Ectodermal cell (in vitro differentiated cells): ENCODE results near the gene CC2D2B.
"Not testable (repeated sequence)": the region's sequence is repeated elsewhere in the genome, so short reads cannot be mapped to it uniquely, and the experiment has no call there.

ENCODE experiments used
- H3K27ac ChIP-seq: 2 replicates; pipeline ENCODE4 v1.7.0; 2013; ENCODE audit warnings: mild to moderate bottlenecking, low read depth, low read length; ENCODE audit not compliant: insufficient read depth, poor library complexity, severe bottlenecking
- H3K27me3 ChIP-seq: 2 replicates; pipeline ENCODE4 v1.7.0; 2013; ENCODE audit warnings: mild to moderate bottlenecking, low read length; ENCODE audit not compliant: insufficient read depth, control insufficient read depth, poor library complexity, severe bottlenecking
- H3K36me3 ChIP-seq: one replicate; pipeline ENCODE4 v1.7.0; 2013; ENCODE audit warnings: low read length; ENCODE audit not compliant: control insufficient read depth, insufficient read depth
- H3K4me1 ChIP-seq: one replicate; pipeline ENCODE4 v1.7.0; 2013; ENCODE audit warnings: low read length; ENCODE audit not compliant: control insufficient read depth, insufficient read depth
- H3K4me3 ChIP-seq: 2 replicates; pipeline ENCODE4 v1.7.0; 2013; ENCODE audit warnings: low read depth, low read length, control low read depth; ENCODE audit not compliant: insufficient read depth
- H3K9me3 ChIP-seq: 2 replicates; pipeline ENCODE4 v1.7.0; 2013; ENCODE audit warnings: mild to moderate bottlenecking, low read length, moderate library complexity; ENCODE audit not compliant: control insufficient read depth
- WGBS, 2 experiments: methylation state at CpG; one replicate each; pipeline ENCODE4 v1.1.7; 2013; ENCODE audit warnings: missing lambda C conversion rate in 2 of 2; 5-methylcytosine and 5-hydroxymethylcytosine counted together

The CC2D2B gene

DNA sequence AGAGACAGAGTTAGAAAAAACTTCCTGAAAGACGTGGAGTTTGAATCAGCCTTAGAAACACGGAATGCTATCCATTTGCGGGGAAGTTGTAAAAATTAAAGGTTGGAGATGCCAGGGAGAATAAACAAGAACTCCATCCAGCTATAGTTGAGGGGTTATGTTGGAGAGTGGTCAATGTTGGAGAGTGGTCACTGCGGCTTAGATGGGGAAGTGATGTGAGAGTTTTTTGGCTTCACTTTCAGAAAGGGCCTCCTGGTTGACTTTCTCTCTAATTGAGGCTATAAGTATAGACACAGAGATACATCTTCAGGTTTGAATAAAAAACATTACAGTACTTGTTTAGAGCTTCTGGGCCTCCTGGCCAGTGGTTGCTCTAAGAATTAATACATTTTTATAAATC, 675 bp downstream of the CC2D2B start:
- Histone ChIP-seq H3K4me3 (no peak overlapping the region), H3K9me3 (no peaks in the 10 kb centered on the region), H3K27ac (no peak overlapping the region)

DNA sequence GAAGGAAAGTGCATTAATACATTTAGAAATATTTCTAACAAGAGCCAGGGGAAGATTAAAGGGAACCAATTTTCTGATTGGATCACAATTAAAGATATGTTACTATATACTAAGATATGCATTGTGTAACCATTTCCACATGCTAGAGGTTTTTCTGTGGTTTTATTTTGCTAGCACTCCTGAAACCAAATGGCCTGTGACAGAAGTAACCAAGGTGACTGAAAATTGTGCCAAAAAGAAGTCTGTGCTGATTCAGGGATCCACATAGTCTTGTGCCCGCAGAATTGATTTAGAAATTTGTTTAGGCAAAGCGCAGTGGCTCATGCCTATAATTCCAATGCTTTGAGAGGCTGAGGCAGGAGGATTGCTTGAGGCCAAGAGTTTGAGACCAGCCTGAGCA, 1.8 kb downstream of the CC2D2B start:
- Histone ChIP-seq H3K27ac (no peak overlapping the region), H3K9me3 (no peaks in the 10 kb centered on the region), H3K4me3 (no peak overlapping the region), H3K4me1 (no peaks in the 10 kb centered on the region), H3K27me3 (peaks cover 3% of the 10 kb centered on the region), H3K36me3 (no peaks in the 10 kb centered on the region)
- WGBS, 2 experiments = 92 to 96% methylated on average over 2 of the region's 2 CpGs

More for the DNA sequence above, 675 bp downstream of the CC2D2B start:
- no peaks in the 10 kb centered on the region for H3K4me1 ChIP-seq
- H3K36me3 ChIP-seq = no peaks in the 10 kb centered on the region
- peaks cover 3% of the 10 kb centered on the region for H3K27me3 ChIP-seq
- WGBS, 2 experiments = 60 to 67% methylated on average over 4 of the region's 4 CpGs

DNA sequence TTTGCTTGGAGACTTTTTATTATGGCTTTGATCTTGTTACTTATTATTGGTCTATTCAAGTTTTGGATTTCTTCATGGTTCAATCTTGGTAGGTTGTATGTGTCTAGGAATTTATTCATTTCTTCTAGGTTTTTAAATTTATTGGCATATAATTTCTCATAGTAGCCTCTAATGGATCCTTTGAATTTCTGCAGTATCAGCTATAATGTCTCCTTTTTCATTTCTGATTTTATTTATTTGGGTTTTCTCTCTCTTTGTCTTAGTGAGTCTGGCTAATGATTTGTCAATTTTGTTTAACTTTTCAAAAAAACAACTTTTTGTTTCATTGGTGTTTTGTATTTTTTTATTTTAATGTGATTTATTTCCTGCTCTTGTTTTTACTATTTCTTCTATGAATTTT, 8.3 kb downstream of the CC2D2B start:
- H3K27me3 ChIP-seq, H3K27ac ChIP-seq, H3K36me3 ChIP-seq: not testable (repeated sequence)

DNA sequence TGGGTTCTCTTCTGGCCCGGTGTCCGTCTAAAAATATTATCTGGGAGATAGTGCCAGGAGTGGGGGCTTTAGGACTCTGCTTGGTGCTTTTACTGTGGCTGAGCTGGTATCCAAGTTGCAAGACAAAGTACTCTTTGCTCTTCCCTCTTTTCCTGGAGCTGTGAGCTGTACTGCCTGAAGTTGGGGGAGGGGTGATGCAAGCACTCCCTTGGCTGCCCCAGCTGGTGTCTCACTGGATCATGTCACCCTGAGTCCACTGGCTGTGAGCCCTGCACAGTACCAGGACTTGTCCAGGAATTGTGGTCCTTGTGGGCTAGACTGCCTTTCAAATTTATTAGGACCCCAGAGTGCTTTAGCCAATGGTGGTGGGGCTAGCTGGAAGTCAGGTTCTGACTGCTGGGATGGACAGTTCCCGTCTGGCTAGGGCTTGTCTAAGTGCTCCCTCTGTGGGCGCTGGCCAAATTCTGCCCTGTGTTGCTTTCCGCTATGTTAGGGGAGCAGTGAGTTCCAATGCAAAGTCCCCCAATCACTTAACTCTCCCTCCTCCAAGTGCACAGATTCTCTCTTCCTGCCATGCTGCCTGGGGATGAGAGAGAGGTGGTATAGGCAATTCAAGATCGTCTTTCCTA, 13.1 kb downstream of the CC2D2B start:
- Histone ChIP-seq H3K9me3 (no peaks in the 10 kb centered on the region), H3K36me3 (no peaks in the 10 kb centered on the region), H3K27ac (no peak overlapping the region), H3K4me1 (no peaks in the 10 kb centered on the region), H3K4me3 (no peak overlapping the region), H3K27me3 (no peaks in the 10 kb centered on the region)
- WGBS, 2 experiments = 78 to 87% methylated on average over 6 of the region's 6 CpGs

More for the DNA sequence above, 8.3 kb downstream of the CC2D2B start:
- H3K4me1 ChIP-seq, H3K9me3 ChIP-seq, H3K4me3 ChIP-seq: not testable (repeated sequence)

DNA sequence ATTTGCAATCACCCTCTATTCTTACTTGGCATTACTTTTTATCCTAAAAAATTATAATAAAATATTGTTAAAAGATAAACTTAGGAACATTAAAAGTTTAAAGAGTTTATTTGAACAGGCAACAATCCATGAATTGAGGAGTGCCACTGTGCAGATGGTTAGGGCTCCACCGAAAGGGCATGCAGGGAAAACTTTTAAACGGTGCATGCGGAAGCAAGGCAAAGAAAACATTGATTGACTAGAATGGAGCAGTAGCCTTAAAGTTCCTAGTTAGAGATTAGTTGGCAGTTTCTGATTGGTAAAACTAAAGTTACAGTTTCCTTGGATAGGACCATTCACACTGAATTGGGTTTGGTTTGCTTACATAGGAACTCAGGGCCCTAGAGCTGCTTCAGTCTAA, 17.3 kb downstream of the CC2D2B start:
- H3K9me3 ChIP-seq = no peaks in the 10 kb centered on the region
- H3K27me3 ChIP-seq = no peaks in the 10 kb centered on the region
- no peaks in the 10 kb centered on the region for H3K4me1 ChIP-seq
- H3K4me3 ChIP-seq = no peak overlapping the region
- no peak overlapping the region for H3K27ac ChIP-seq
- no peaks in the 10 kb centered on the region for H3K36me3 ChIP-seq
- 87 to 88% methylated on average over 3 of the region's 3 CpGs for WGBS, 2 experiments

DNA sequence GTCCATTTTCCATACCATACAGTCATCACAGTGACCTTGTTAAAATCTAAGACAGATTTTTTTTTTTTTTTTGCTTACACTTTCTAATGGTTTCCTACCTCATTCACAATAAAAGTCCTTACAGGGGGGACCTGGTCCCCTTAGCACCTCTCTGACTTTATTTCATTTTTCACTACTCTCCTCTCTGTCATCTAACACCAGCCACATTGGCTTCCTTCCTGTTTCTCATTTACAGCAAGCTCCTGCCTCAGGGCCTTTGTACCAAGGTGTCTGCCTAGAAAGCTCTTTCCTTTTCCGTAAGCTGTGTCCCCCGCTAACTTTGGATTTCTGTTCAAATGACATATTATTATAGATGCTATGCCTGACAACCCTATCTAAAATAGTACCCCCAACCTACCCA, 27.7 kb downstream of the CC2D2B start:
- no peaks in the 10 kb centered on the region for H3K4me1 ChIP-seq
- WGBS, 2 experiments = 98 to 100% methylated on average over 1 to 2 of the region's 2 CpGs
- H3K4me3 ChIP-seq = no peak overlapping the region
- H3K36me3 ChIP-seq = no peaks in the 10 kb centered on the region
- H3K27ac ChIP-seq = no peak overlapping the region
- H3K27me3 ChIP-seq = no peaks in the 10 kb centered on the region
- H3K9me3 ChIP-seq = no peaks in the 10 kb centered on the region

DNA sequence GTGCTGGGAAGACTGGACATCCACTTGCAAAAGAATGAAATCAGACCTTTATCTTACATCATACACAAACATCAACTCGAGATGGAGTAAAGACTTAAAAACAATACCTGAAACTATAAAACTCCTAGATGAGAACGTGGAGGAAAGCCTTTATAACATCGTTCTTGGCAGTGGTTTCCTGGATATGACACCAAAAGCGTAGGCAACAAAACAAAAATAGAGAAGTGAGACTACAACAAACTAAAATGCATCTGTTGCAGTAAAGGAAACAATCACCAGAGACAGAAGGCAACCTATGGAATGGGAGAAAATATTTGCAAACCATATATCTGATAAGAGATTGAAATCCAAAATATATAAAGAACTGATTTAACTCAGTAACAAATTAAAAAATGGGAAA, 33.3 kb downstream of the CC2D2B start:
- H3K27ac ChIP-seq = no peak overlapping the region
- H3K4me1 ChIP-seq = no peaks in the 10 kb centered on the region
- no peaks in the 10 kb centered on the region for H3K9me3 ChIP-seq
- no peaks in the 10 kb centered on the region for H3K36me3 ChIP-seq
- no peak overlapping the region for H3K4me3 ChIP-seq
- H3K27me3 ChIP-seq = no peaks in the 10 kb centered on the region
- WGBS, 2 experiments = 88% methylated on average over 4 of the region's 4 CpGs

DNA sequence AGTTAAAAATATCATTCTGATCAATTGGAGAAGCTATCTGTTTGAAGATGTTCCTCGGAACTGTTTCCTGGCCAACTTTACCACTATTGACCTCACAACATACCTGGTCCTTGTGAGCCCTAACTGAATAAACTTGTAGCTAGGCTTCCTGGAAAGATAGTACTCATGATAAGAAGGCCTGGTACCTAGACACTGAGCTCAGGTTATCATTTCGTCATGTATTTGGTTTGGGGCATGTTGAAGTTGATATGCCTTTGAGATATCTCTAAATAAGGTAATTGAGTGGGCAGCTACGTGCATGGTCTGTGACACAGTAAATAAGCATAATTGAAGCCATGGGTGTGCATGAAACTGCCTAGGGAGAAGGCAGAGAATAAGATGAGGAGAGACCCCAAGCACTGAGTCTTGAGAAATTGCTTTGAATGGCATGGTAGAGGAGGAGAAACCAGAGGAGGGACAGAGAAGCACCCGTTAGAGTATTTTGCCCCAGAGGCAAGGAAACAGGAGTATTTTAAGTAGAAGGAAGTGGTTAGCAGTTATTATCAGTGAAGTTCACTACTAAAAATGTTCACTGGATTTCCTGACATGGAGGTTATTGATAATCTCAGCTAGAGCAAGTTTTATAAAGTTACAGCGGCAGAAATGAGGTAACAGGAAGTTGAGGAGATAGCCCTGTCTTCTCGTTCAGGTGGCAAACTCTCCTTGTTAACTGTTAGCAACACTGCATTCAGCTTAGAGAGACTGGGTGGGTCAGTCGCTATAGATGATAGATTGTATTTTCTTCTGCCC, 55.6 kb downstream of the CC2D2B start:
- Histone ChIP-seq H3K27me3 (no peaks in the 10 kb centered on the region), H3K4me1 (no peaks in the 10 kb centered on the region), H3K9me3 (no peaks in the 10 kb centered on the region), H3K4me3 (no peak overlapping the region), H3K36me3 (no peaks in the 10 kb centered on the region), H3K27ac (no peak overlapping the region)
- 88 to 94% methylated on average over 7 of the region's 7 CpGs for WGBS, 2 experiments

DNA sequence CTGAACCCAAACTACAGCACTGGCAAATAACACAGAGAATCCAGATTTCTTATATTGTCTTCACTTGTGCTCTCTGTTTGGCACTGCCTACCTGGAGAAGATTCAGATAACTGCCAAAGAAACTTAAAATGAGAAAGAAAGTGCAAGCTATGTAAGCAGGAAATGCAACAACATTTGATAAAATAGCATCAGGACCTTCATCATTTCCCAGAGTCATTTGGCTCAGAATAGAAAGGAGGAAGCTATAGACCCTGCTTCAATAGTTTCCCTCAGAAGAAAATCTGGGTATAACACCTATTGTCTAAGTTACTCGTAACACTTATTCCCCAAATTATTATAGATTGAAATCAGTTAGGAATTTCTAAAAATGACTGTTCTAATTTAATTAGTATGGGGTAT, 56.2 kb downstream of the CC2D2B start:
- no peaks in the 10 kb centered on the region for H3K9me3 ChIP-seq
- WGBS, 2 experiments = no CpG with 5 or more reads among the region's 1 CpG
- H3K4me1 ChIP-seq = no peaks in the 10 kb centered on the region
- no peaks in the 10 kb centered on the region for H3K36me3 ChIP-seq
- no peaks in the 10 kb centered on the region for H3K27me3 ChIP-seq
- H3K27ac ChIP-seq = no peak overlapping the region
- no peak overlapping the region for H3K4me3 ChIP-seq

DNA sequence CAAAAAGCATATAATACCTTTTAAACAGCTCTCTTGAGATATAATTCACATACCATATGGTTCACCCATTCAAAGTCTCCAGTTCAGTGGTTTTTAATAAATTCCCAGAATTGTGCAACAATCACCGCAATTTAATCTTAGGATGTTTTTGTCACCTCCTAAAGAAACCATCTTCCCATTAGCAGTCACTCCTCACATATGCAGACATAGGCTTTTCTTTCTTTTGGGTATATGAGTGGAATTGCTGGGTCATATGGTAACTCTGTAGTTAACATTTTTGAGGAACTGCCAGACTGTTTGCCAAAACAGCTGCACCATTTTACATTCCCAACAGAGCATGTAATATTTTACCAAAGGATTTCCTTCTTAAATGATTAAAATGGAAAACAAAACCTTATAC, 57.0 kb downstream of the CC2D2B start:
- Histone ChIP-seq H3K36me3 (no peaks in the 10 kb centered on the region), H3K9me3 (no peaks in the 10 kb centered on the region), H3K4me3 (no peak overlapping the region), H3K27me3 (no peaks in the 10 kb centered on the region), H3K4me1 (no peaks in the 10 kb centered on the region), H3K27ac (no peak overlapping the region)
- 100% methylated on average over 1 of the region's 1 CpG for WGBS, 2 experiments
